HEK293 (cell line): ENCODE results near the gene RNF225.

Source experiments
- CTCF ChIA-PET: fragments of 350-600 bp; formaldehyde crosslinking; extraction: SDS; loops from one replicate; lab custom pipeline; 2021; ENCODE audit warnings: antibody characterized with exemption; lab: Yijun Ruan, JAX
- POLR2A ChIA-PET: fragments of 300-600 bp; formaldehyde crosslinking; extraction: SDS; loops from one replicate; lab custom pipeline; 2020; ENCODE audit warnings: antibody characterized with exemption, inconsistent platforms; lab: Yijun Ruan, JAX
- H3K27ac ChIP-seq: fragments of 200-500 bp; sonication (Bioruptor generic); 2 replicates; pipeline ENCODE4 v1.5.1; 2014; ENCODE audit warnings: low read depth, low read length, control low read depth, inconsistent platforms; ENCODE audit errors: extremely low read depth
- H3K36me3 ChIP-seq, 2 experiments: fragments of 200-500 bp in 1 of 2; sonication (Bioruptor generic) in 1 of 2; 1 replicate in 1 of 2; 2 replicates in 1 of 2; pipeline ENCODE4 v1.5.1; 2014 to 2017; ENCODE audit warnings: inconsistent platforms in 2 of 2, low read length in 2 of 2; ENCODE audit not compliant: control insufficient read depth in 2 of 2, insufficient read depth in 1 of 2
- H3K4me1 ChIP-seq: fragments of 200-500 bp; sonication (Bioruptor generic); 2 replicates; pipeline ENCODE4 v1.5.1; 2014; ENCODE audit warnings: mild to moderate bottlenecking, low read length, inconsistent platforms; ENCODE audit not compliant: control insufficient read depth, insufficient read depth
- H3K4me3 ChIP-seq: 2 replicates; pipeline ENCODE4 v1.5.1; 2011; ENCODE audit warnings: low read depth, mild to moderate bottlenecking, control low read depth, low read length, moderate library complexity
- H3K9me3 ChIP-seq: fragments of 200-500 bp; sonication (Bioruptor generic); 2 replicates; pipeline ENCODE4 v1.5.1; 2014; ENCODE audit warnings: low read depth, low read length, inconsistent platforms; ENCODE audit not compliant: control insufficient read depth, insufficient read depth
- BCL11B ChIP-seq: fragments of 450-650 bp; formaldehyde crosslinking; IDR thresholded peaks from 2 replicates; pipeline ENCODE4 v1.5.1; 2016; ENCODE audit warnings: low read depth, missing biosample characterization, missing genetic modification characterization
- EGR2 ChIP-seq: fragments of 450-650 bp; formaldehyde crosslinking; IDR thresholded peaks from 2 replicates; pipeline ENCODE4 v1.5.1; 2016; ENCODE audit warnings: low read depth, missing biosample characterization, missing genetic modification characterization
- GLIS1 ChIP-seq: fragments of 450-650 bp; formaldehyde crosslinking; IDR thresholded peaks from 2 replicates; pipeline ENCODE4 v1.5.1; 2016; ENCODE audit warnings: missing biosample characterization, missing genetic modification characterization
- HIC1 ChIP-seq: fragments of 450-650 bp; formaldehyde crosslinking; IDR thresholded peaks from 2 replicates; pipeline ENCODE4 v1.5.1; 2016; ENCODE audit warnings: missing biosample characterization, missing genetic modification characterization
- HOXC10 ChIP-seq: sonication (generic); formaldehyde crosslinking; IDR thresholded peaks from 2 replicates; pipeline ENCODE4 v1.8.1; 2023; ENCODE audit warnings: mild to moderate bottlenecking, missing genetic modification reagents
- KLF1 ChIP-seq: fragments of 450-650 bp; formaldehyde crosslinking; IDR thresholded peaks from 2 replicates; pipeline ENCODE4 v1.5.1; 2016; ENCODE audit warnings: missing biosample characterization, missing genetic modification characterization
- KLF8 ChIP-seq: fragments of 450-650 bp; formaldehyde crosslinking; IDR thresholded peaks from 2 replicates; pipeline ENCODE4 v1.5.1; 2016; ENCODE audit warnings: missing biosample characterization, missing genetic modification characterization
- KLF9 ChIP-seq: fragments of 450-650 bp; formaldehyde crosslinking; IDR thresholded peaks from 2 replicates; pipeline ENCODE4 v1.5.1; 2016; ENCODE audit warnings: missing biosample characterization, missing genetic modification characterization, low read depth
- OSR2 ChIP-seq: fragments of 450-650 bp; formaldehyde crosslinking; IDR thresholded peaks from 2 replicates; pipeline ENCODE4 v1.5.1; 2016; ENCODE audit warnings: missing biosample characterization, missing genetic modification characterization
- PBX3 ChIP-seq: sonication (generic); formaldehyde crosslinking; IDR thresholded peaks from 2 replicates; pipeline ENCODE4 v1.8.1; 2022; ENCODE audit warnings: mild to moderate bottlenecking, moderate library complexity, missing genetic modification reagents
- ZBTB21 ChIP-seq: fragments of 450-650 bp; formaldehyde crosslinking; IDR thresholded peaks from 2 replicates; pipeline ENCODE4 v1.5.1; 2017; ENCODE audit warnings: missing biosample characterization, missing genetic modification characterization
- ZFHX2 ChIP-seq: fragments of 450-650 bp; formaldehyde crosslinking; conservative IDR thresholded peaks from 2 replicates; pipeline ENCODE4 v1.5.1; 2016; ENCODE audit warnings: missing biosample characterization, missing genetic modification characterization
- ZNF239 ChIP-seq: fragments of 450-650 bp; formaldehyde crosslinking; IDR thresholded peaks from 2 replicates; pipeline ENCODE4 v1.5.1; 2016; ENCODE audit warnings: missing biosample characterization, missing genetic modification characterization
- ZNF292 ChIP-seq: fragments of 450-650 bp; formaldehyde crosslinking; IDR thresholded peaks from 2 replicates; pipeline ENCODE4 v1.5.1; 2016; ENCODE audit warnings: low read depth, missing biosample characterization, missing genetic modification characterization, borderline replicate concordance
- ZNF488 ChIP-seq: fragments of 450-650 bp; formaldehyde crosslinking; IDR thresholded peaks from 2 replicates; pipeline ENCODE4 v1.5.1; 2016; ENCODE audit warnings: missing biosample characterization, missing genetic modification characterization
- ZNF510 ChIP-seq: fragments of 450-650 bp; formaldehyde crosslinking; IDR thresholded peaks from 2 replicates; pipeline ENCODE4 v1.5.1; 2018; ENCODE audit warnings: mild to moderate bottlenecking, missing genetic modification characterization, missing biosample characterization; ENCODE audit not compliant: insufficient replicate concordance
- ZNF777 ChIP-seq: fragments of 450-650 bp; formaldehyde crosslinking; IDR thresholded peaks from 2 replicates; pipeline ENCODE4 v1.5.1; 2017; ENCODE audit warnings: missing biosample characterization, missing genetic modification characterization, borderline replicate concordance
- ZNF792 ChIP-seq: fragments of 450-650 bp; formaldehyde crosslinking; IDR thresholded peaks from 2 replicates; pipeline ENCODE4 v1.5.1; 2016; ENCODE audit warnings: missing biosample characterization, missing genetic modification characterization

Gene RNF225

GRCh38 chr19:58355908-58356765 is 39.3 kb upstream of the RNF225 start:
- ChIA-PET CTCF (no interaction called here), POLR2A (interaction anchor here (1.0 kb wide), 1 partner anchor 105 kb away, joined by 3 read pairs; no protein-coding TSS in a partner anchor)
- no peaks in the 10 kb centered on the region for H3K9me3 ChIP-seq
- H3K36me3 ChIP-seq = no peaks in the 10 kb centered on the region; a peak in 1 of 3 replicates
- no peaks in the 10 kb centered on the region for H3K4me1 ChIP-seq
- H3K27ac ChIP-seq = no peak overlapping the region
- H3K4me3 ChIP-seq = no peak overlapping the region
- TF ChIP-seq PBX3 (CRISPR knock-in tag) (0 out of 2 replicates have a peak, but pooled peaks have one; percentile 27), GLIS1 (tag by site-specific recombination) (no peak)

- Histone ChIP-seq H3K9me3 (no peaks in the 10 kb centered on the region), H3K4me3 (no peak overlapping the region), H3K36me3 (no peaks in the 10 kb centered on the region; a peak in 1 of 3 replicates), H3K27ac (no peak overlapping the region), H3K4me1 (no peaks in the 10 kb centered on the region)
- CTCF ChIA-PET = no interaction called here
- POLR2A ChIA-PET = no interaction called here
- TF ChIP-seq ZNF510 (no peak), ZNF488 (tag by site-specific recombination) (no peak), OSR2 (no peak)
Measured at GRCh38 chr19:58356766-58357480, 38.5 kb upstream of the RNF225 start.

- ChIA-PET POLR2A (no interaction called here), CTCF (no interaction called here)
- no peak overlapping the region for H3K27ac ChIP-seq
- no peaks in the 10 kb centered on the region; a peak in 1 of 3 replicates for H3K36me3 ChIP-seq
- no peaks in the 10 kb centered on the region for H3K9me3 ChIP-seq
- H3K4me1 ChIP-seq = no peaks in the 10 kb centered on the region
- no peak for TF ChIP-seq ZNF292 (tag by site-specific recombination)
- 0 out of 2 replicates have a peak, but pooled peaks have one; percentile 17 for TF ChIP-seq HIC1 (tag by site-specific recombination)
- H3K4me3 ChIP-seq = no peak overlapping the region
Measured at GRCh38 chr19:58357481-58358145, 37.8 kb upstream of the RNF225 start.

- POLR2A ChIA-PET = interaction anchor here (0.5 to 3.2 kb wide), 36 partner anchors 9 to 213 kb away, joined by 3 to 38 read pairs (median 9); partner anchors contain the start of genes A1BG, CHMP2A, RNF225 and RPS5
- Histone ChIP-seq H3K9me3 (no peaks in the 10 kb centered on the region), H3K27ac (peak overlapping the region; percentile 85), H3K4me3 (peak overlapping the region; percentile 96), H3K4me1 (no peaks in the 10 kb centered on the region), H3K36me3 (no peaks in the 10 kb centered on the region; a peak in 1 of 3 replicates)
- CTCF ChIA-PET = interaction anchor here (0.7 to 1.5 kb wide), 5 partner anchors 12 to 229 kb away, joined by 3 to 9 read pairs (median 5); no protein-coding TSS in a partner anchor
- TF ChIP-seq KLF9 (peak; percentile 15; the same call in 1 of the 2 replicates), BCL11B (tag by site-specific recombination) (no peak), EGR2 (peak; percentile 87), ZBTB21 (tag by site-specific recombination) (no peak), HOXC10 (CRISPR knock-in tag) (0 out of 2 replicates have a peak, but pooled peaks have one; percentile 43), ZNF792 (0 out of 2 replicates have a peak, but pooled peaks have one; percentile 14), KLF8 (no peak), ZFHX2 (peak; percentile 82), KLF1 (no peak), ZNF239 (tag by site-specific recombination) (0 out of 2 replicates have a peak, but pooled peaks have one; percentile 10), ZNF777 (peak; percentile 99)
Measured at GRCh38 chr19:58361900-58362271, 33.6 kb upstream of the RNF225 start.
